GM10266 (cell line): ENCODE measurements around the gene COL9A1.
"Not testable (repeated sequence)": the region's sequence is repeated elsewhere in the genome, so short reads cannot be mapped to it uniquely, and the experiment has no call there.

Experiments used
- DNase-seq: peaks from one replicate; pipeline ENCODE4 v3.0.0; 2012; ENCODE audit errors: extremely low spot score
- TF ChIP-seq, protein P1 (sequence below): IDR thresholded peaks from 2 replicates; pipeline ENCODE4 v1.5.1; 2012; ENCODE audit warnings: mild to moderate bottlenecking, low read depth; ENCODE audit not compliant: control insufficient read depth, insufficient read depth; ENCODE audit errors: missing control alignments

Gene COL9A1

DNA sequence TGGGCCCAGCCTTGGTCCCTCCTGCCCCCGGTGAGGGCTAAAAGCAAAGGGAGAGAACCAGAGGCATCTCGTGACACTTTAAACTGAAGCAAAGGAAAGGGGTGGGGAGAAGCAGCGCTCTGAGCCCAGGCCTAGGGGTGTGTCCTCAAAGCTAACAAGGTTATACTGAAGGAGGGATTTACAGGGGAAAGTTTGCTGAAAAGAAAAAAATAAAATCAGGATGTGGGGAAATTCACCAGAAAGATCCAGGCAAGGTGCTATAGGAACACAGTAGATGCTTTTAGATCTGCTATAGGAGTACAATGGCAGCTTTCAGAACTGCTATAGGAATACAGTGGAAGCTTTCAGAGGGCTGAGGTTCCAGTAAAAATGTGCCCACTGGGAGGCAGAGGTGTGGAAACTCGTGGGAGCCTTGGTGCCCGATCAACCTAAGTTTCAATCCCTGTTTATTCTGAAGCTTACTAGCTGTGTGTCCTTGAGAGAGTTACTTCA is at the start of gene COL9A1:
Gene COL9A1 (minus strand): TSS at position 51 of the 492 bp plus-strand sequence. CDS start 160 bp downstream, outside the sequence.
- TF ChIP-seq, protein P1, sequence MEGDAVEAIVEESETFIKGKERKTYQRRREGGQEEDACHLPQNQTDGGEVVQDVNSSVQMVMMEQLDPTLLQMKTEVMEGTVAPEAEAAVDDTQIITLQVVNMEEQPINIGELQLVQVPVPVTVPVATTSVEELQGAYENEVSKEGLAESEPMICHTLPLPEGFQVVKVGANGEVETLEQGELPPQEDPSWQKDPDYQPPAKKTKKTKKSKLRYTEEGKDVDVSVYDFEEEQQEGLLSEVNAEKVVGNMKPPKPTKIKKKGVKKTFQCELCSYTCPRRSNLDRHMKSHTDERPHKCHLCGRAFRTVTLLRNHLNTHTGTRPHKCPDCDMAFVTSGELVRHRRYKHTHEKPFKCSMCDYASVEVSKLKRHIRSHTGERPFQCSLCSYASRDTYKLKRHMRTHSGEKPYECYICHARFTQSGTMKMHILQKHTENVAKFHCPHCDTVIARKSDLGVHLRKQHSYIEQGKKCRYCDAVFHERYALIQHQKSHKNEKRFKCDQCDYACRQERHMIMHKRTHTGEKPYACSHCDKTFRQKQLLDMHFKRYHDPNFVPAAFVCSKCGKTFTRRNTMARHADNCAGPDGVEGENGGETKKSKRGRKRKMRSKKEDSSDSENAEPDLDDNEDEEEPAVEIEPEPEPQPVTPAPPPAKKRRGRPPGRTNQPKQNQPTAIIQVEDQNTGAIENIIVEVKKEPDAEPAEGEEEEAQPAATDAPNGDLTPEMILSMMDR = no peak
- no peak for DNase-seq

DNA sequence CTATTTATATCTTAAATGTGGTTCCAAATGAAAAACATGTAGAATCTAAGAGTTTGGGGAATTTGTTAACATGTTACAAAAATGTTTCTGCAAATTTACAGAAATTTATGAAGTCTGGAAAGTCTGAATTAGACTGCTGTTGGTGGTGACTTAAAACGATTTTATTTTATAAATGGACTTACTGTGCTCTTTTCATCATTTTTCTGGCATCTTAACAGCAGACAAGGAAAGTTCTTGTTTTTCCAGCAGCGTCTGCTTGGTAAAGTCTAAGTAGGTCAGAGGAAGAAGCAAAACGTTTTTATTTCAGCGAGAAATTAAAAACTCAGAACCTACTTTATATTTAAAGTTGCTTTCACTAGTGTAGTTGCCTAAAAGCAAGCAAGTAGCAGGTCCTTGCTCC is 48.6 kb upstream of the COL9A1 start:
- DNase-seq = no peak
- TF ChIP-seq, protein P1 = no peak

DNA sequence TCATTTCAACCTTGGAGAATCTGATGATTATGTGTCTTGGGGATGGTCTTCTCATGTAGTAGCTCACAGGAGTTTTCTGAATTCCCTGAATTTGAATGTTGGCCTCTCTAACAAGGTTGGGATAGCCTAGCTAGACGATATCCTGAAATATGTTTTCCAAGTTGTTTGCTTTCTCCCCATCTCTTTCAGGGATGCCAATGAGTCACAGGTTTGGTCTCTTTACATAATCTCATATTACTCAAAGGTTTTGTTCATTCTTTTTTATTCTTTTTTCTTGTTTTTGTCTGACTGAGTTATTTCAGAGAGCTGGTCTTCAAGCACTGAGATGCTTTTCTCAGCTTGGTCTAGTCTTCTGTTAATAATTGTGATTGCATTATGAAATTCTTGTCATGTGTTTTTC is 42.7 kb upstream of the COL9A1 start:
- no peak for DNase-seq
- TF ChIP-seq, protein P1 = no peak

- TF ChIP-seq, protein P1 = no peak
- no peak for DNase-seq
Measured at GRCh38 chr6:70343313-70343712, 40.4 kb upstream of the COL9A1 start.

DNA sequence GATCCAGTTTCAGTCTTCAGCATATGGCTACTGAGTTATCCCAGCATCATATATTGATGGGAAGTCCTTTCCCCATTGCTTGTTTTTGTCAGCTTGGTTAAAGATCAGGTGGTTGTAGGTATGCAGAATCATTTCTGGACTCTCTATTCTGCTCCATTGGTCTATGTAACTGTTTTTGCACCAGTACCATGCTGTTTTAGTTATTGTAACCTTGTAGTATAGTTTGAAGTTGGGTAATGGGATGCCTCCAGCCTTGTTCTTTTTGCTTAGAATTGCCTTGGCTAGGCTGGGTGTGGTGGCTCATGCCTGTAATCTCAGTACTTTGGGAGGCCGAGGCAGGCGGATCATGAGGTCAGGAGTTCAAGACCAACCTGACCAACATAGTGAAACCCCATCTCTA is 36.9 kb upstream of the COL9A1 start:
- not testable (repeated sequence) for DNase-seq

DNA sequence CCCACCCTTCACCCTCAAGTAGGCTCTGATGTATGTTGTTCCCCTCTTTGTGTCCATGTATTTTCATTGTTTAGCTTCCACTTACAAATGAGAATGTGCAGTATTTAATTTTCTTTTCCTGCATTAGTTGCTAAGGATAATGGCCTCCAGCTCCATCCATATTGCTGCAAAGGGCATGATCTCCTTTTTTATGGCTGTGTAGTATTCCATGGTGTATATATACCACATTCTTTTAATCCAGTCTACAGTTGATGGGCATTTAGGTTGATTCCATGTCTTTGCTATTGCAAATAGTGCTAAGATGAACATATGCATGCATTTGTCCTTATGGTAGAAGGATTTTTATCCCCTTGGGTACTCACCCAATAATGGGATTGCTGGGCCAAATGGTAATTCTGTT is 35.9 kb upstream of the COL9A1 start:
- DNase-seq = no peak
- TF ChIP-seq, protein P1 = no peak

DNA sequence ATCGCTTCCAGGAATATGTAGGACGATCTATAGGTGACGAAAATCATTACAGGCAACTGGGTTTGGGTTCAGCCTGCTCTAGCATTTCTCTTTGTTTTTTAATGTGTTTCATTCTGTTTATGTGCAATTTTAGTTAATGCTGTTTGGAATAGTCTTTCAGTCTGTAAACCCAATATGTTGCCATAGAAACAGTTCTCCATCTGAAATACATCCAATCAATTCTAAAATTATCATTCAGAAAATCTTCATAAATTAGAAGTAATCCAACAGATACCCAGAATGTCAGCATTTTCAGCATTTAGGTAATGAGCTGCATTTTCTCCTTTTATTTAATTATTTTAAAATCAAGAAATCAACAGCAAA is 34.8 kb upstream of the COL9A1 start:
- no peak for DNase-seq
- TF ChIP-seq, protein P1 = no peak
